ENCODE data around the gene NISCH.

GRCh38 chr3:52530918-52531826, 75.8 kb downstream of the NISCH start:
- TF ChIP-seq, protein P1, sequence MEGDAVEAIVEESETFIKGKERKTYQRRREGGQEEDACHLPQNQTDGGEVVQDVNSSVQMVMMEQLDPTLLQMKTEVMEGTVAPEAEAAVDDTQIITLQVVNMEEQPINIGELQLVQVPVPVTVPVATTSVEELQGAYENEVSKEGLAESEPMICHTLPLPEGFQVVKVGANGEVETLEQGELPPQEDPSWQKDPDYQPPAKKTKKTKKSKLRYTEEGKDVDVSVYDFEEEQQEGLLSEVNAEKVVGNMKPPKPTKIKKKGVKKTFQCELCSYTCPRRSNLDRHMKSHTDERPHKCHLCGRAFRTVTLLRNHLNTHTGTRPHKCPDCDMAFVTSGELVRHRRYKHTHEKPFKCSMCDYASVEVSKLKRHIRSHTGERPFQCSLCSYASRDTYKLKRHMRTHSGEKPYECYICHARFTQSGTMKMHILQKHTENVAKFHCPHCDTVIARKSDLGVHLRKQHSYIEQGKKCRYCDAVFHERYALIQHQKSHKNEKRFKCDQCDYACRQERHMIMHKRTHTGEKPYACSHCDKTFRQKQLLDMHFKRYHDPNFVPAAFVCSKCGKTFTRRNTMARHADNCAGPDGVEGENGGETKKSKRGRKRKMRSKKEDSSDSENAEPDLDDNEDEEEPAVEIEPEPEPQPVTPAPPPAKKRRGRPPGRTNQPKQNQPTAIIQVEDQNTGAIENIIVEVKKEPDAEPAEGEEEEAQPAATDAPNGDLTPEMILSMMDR (conservative IDR thresholded peaks at IDR 0.05; ENCODE audit: low read length) = no peak
- TF ChIP-seq EZH2phosphoT487 (IDR thresholded peaks at IDR 0.05; ENCODE audit: borderline replicate concordance) = no peak
